NCI-H187 (cell line): ENCODE results near the gene GYG2.

Source experiments
- DNase-seq, 2 experiments: peaks; one replicate each; lab custom pipeline; 2025; lab: John Stamatoyannopoulos, UW

Gene GYG2

GRCh38 chrX:2817036-2817435, 11.7 kb upstream of the GYG2 start:
- DNase-seq = no peak

GRCh38 chrX:2819345-2820135, 9.2 kb upstream of the GYG2 start:
- no peak for DNase-seq

GRCh38 chrX:2820136-2820771, 8.5 kb upstream of the GYG2 start:
- DNase-seq = no peak

GRCh38 chrX:2823795-2824386, 4.8 kb upstream of the GYG2 start:
- no peak for DNase-seq

GRCh38 chrX:2824886-2825285, 3.8 kb upstream of the GYG2 start:
- DNase-seq = no peak

GRCh38 chrX:2828959-2829411, 255 bp downstream of the GYG2 start:
- no peak for DNase-seq

GRCh38 chrX:2829469-2830246, 928 bp downstream of the GYG2 start:
- no peak for DNase-seq

- no peak for DNase-seq
Measured at GRCh38 chrX:2831471-2832228, 2.9 kb downstream of the GYG2 start.

GRCh38 chrX:2837961-2838360, 9.2 kb downstream of the GYG2 start:
- DNase-seq = no peak

- DNase-seq = no peak
Measured at GRCh38 chrX:2840961-2841360, 12.2 kb downstream of the GYG2 start.

GRCh38 chrX:2841537-2841936, 12.8 kb downstream of the GYG2 start:
- no peak for DNase-seq

GRCh38 chrX:2846992-2847391, 18.3 kb downstream of the GYG2 start:
- DNase-seq = no peak

GRCh38 chrX:2848871-2849301, 20.2 kb downstream of the GYG2 start:
- no peak for DNase-seq

- no peak for DNase-seq
Measured at GRCh38 chrX:2854918-2855317, 26.2 kb downstream of the GYG2 start.

GRCh38 chrX:2855761-2856160, 27.0 kb downstream of the GYG2 start:
- DNase-seq = no peak

- DNase-seq = no peak
Measured at GRCh38 chrX:2857566-2857965, 28.8 kb downstream of the GYG2 start.

- DNase-seq = no peak
Measured at GRCh38 chrX:2859197-2859797, 30.6 kb downstream of the GYG2 start.

GRCh38 chrX:2862404-2862803, 33.7 kb downstream of the GYG2 start:
- DNase-seq = no peak

GRCh38 chrX:2863646-2864045, 34.9 kb downstream of the GYG2 start:
- no peak for DNase-seq

GRCh38 chrX:2867206-2867605, 38.5 kb downstream of the GYG2 start:
- no peak for DNase-seq

- no peak for DNase-seq
Measured at GRCh38 chrX:2870650-2871049, 41.9 kb downstream of the GYG2 start.
